Thoracic aorta (tissue), 2 donors: Measurements from ENCODE around the gene IL6R. TPM values are rescaled to one million over a fixed set of nuclear protein-coding genes. Genes with fewer than 3 reads are reported as not detected.

Experiments used
- ATAC-seq: fragments of 150-250 bp; one replicate; pipeline ENCODE4 v1.8.0; 2017; ENCODE audit warnings: low read depth; ENCODE audit not compliant: insufficient number of reproducible peaks, low FRiP score
- DNase-seq: peaks from one replicate; pipeline ENCODE4 v3.0.0-alpha.2; 2020; ENCODE audit warnings: low spot score
- H3K27ac ChIP-seq, 2 donors: fragments of 200-600 bp; sonication (generic); 1 replicate in 1 of 2; 2 replicates in 1 of 2; pipeline ENCODE4 v1.5.1; 2016; ENCODE audit warnings: mild to moderate bottlenecking in 2 of 2, moderate library complexity in 2 of 2
- H3K27me3 ChIP-seq: fragments of 200-600 bp; sonication (generic); replicated peaks from 2 replicates; pipeline ENCODE4 v1.6.0; 2016; ENCODE audit warnings: mild to moderate bottlenecking; ENCODE audit not compliant: insufficient read depth
- H3K36me3 ChIP-seq: fragments of 200-600 bp; sonication (generic); one replicate; pipeline ENCODE4 v1.5.1; 2016
- H3K4me1 ChIP-seq, 2 donors: fragments of 200-600 bp; sonication (generic); 1 replicate in 1 of 2; 2 replicates in 1 of 2; pipeline versions ENCODE4 v1.5.1 to v1.6.0; 2016; ENCODE audit warnings: low read depth in 2 of 2, mild to moderate bottlenecking in 1 of 2; ENCODE audit not compliant: control insufficient read depth in 1 of 2
- H3K4me3 ChIP-seq: fragments of 200-600 bp; sonication (generic); 2 replicates; pipeline ENCODE4 v1.5.1; 2016; ENCODE audit warnings: mild to moderate bottlenecking
- H3K9me3 ChIP-seq: fragments of 200-600 bp; sonication (generic); 2 replicates; pipeline ENCODE4 v1.5.1; 2016
- total RNA-seq, 2 donors: library from RNA; depleted of rRNA; stranded (reverse); fragments of >200 nt; gene quantifications; one replicate each; pipeline versions ENCODE4 v1.1.0 to v1.2.3, GENCODE V29; 2016
- TF ChIP-seq, protein P1 (sequence below): fragments of 200-600 bp; sonication (generic); IDR thresholded peaks from one replicate; pipeline ENCODE4 v1.5.1; 2019; ENCODE audit warnings: antibody characterized with exemption

The IL6R gene
- total RNA-seq, 2 donors from 2014 or later = 25.8 to 48.3 TPM

DNA sequence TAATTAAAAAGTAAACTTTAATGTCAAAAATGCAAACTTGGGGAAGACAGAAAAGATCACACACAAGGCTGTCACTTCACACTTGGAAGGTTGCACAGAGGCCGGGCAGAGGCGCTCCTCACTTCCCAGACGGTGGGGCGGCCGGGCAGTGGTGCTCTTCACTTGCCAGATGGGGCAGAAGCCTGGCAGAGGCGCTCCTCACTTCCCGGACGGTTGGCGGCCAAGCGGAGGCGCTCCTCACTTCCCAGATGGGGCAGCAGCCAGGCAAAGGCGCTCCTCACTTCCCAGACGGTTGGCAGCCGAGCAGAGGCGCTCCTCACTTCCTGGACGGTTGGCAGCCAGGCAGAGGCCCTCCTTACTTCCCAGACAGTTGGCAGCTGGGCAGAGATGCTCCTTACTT is 25.8 kb upstream of the IL6R start:
- TF ChIP-seq, protein P1, sequence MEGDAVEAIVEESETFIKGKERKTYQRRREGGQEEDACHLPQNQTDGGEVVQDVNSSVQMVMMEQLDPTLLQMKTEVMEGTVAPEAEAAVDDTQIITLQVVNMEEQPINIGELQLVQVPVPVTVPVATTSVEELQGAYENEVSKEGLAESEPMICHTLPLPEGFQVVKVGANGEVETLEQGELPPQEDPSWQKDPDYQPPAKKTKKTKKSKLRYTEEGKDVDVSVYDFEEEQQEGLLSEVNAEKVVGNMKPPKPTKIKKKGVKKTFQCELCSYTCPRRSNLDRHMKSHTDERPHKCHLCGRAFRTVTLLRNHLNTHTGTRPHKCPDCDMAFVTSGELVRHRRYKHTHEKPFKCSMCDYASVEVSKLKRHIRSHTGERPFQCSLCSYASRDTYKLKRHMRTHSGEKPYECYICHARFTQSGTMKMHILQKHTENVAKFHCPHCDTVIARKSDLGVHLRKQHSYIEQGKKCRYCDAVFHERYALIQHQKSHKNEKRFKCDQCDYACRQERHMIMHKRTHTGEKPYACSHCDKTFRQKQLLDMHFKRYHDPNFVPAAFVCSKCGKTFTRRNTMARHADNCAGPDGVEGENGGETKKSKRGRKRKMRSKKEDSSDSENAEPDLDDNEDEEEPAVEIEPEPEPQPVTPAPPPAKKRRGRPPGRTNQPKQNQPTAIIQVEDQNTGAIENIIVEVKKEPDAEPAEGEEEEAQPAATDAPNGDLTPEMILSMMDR = no peak
- ATAC-seq (no peak), DNase-seq (no peak)
- no peaks in the 10 kb centered on the region for H3K4me1 ChIP-seq
- H3K36me3 ChIP-seq = no peaks in the 10 kb centered on the region
- no peaks in the 10 kb centered on the region for H3K9me3 ChIP-seq
- H3K4me3 ChIP-seq = no peak overlapping the region
- H3K27me3 ChIP-seq = no peaks in the 10 kb centered on the region
- no peak overlapping the region for H3K27ac ChIP-seq

DNA sequence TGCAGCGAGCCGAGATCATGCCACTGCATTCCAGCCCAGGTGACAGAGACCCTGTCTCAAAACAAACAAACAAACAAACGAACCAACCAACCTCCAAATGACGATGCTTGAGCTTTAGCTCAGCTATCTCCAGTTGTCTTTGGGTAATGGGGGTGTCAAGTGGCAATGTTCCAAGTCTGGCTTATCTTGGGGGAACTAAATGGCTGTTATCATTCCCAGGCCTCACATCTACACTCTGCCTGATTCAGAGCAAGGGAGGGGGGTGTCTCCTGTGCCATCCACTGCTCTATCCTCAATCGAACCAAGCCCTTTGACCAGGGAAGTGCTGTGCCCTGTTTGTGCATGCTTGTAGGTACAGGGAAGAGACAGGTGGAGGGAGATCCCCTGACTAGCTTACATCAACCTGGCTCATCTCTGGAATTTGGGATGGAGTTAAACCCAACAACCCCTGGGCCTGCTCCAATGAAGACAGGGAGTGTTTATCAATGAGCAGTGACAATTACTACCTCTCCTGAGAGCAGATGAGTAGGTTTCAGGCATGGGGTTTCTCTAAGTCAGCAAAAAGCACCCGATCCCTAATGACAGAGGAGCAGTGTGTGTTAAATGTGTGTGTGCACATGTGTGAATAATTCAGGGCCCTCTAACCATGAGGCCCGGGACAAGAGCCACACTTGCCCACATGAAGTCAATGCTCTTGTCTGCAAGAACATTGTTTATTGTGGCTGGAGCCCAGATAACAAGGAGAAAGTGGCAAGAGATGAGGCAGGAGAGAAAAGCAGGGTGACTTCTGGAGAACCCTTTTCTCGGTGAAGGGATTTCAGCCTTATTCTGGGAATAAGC is 20.3 kb upstream of the IL6R start:
- ATAC-seq (no peak), DNase-seq (no peak)
- TF ChIP-seq, protein P1 = no peak
- no peaks in the 10 kb centered on the region for H3K36me3 ChIP-seq
- H3K4me1 ChIP-seq = no peaks in the 10 kb centered on the region
- H3K4me3 ChIP-seq = no peak overlapping the region
- H3K27ac ChIP-seq = no peak overlapping the region
- H3K9me3 ChIP-seq = no peaks in the 10 kb centered on the region
- H3K27me3 ChIP-seq = no peaks in the 10 kb centered on the region

DNA sequence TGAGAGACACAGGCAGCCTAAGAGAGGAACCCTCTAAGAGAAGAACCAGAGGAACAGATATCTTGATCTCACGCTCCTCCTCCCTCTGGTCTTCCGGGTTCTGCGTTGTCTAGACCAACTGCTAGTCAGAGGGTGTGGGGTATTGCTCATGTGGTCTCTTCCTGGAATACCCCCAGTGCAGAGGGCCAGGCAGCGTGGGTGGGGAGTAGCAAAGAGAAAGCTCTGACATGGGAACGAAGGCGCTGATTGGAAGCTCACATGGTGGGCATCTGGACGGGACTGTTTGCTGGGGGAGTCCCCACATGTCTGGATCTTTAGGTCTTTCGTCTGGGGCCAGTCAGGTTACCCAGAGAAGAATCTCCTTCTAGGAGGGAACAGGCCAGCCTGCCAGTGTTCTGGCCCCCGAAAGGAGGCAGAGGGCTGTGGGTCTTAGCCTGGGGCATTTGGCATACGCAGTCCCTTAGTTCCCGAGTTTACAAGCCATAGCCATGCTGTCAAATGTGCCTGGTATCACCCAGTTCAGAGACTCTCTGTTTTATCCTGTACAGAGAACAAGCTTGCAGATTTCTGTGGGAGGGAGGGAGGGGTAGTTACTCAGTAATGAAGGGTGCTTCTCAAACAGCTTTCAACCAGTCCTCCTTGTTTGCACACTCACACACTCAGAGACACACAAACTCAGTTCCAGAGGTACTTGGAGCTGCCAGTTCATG is 18.3 kb upstream of the IL6R start:
- no peak for ATAC-seq
- Histone ChIP-seq H3K9me3 (no peaks in the 10 kb centered on the region), H3K4me1 (no peaks in the 10 kb centered on the region), H3K27me3 (no peaks in the 10 kb centered on the region), H3K27ac (no peak overlapping the region), H3K36me3 (no peaks in the 10 kb centered on the region), H3K4me3 (no peak overlapping the region)
- DNase-seq = no peak
- TF ChIP-seq, protein P1 = no peak

DNA sequence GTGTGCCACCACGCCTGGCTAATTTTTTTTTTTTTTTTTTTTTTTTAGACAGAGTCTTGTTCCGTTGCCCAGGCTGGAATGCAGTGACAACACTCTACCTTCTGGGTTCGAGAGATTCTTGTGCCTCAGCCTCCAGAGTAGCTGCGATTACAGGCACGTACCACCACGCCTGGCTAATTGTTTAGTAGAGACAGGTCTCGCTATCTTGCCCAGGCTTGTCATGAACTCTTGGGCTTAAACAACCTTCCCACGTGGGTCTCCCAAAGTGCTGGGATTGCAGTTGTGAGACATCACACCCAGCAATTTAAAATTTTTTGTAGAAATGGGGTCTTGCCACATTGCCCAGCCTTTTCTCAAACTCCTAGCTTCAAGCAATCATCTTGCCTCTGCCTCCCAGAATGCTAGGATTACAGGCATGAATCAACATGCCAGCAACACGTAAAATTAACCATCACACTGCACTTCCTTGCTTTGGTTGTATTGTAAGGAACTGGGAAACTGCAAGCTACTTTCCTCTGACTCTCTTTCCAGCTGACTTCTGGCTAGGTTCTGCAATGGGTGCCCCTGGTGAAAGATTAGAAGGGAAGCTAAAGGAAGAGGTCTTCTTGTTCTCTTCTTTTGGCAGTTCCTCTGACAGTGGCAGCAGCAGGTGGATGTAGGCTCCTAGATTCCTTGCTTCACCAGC is 13.9 kb upstream of the IL6R start:
- ATAC-seq = no peak

More for the DNA sequence above, 13.9 kb upstream of the IL6R start:
- no peaks in the 10 kb centered on the region for H3K4me1 ChIP-seq
- H3K4me3 ChIP-seq = no peak overlapping the region
- H3K27ac ChIP-seq = no peak overlapping the region
- no peaks in the 10 kb centered on the region for H3K9me3 ChIP-seq
- H3K36me3 ChIP-seq = no peaks in the 10 kb centered on the region
- no peak for DNase-seq
- no peaks in the 10 kb centered on the region for H3K27me3 ChIP-seq
- TF ChIP-seq, protein P1 = no peak
